Esophagus squamous epithelium (tissue), 5 donors: ENCODE measurements around the gene ITPR3. TPM values are rescaled to one million over a fixed set of nuclear protein-coding genes. Genes with fewer than 3 reads are reported as not detected.

Experiments used
- DNase-seq: peaks from one replicate; lab custom pipeline; 2025; lab: John Stamatoyannopoulos, UW
- H3K27ac ChIP-seq, 4 donors: fragments of 200-600 bp; sonication (generic); one replicate each; pipeline ENCODE4 v1.5.1; 2016 to 2019; ENCODE audit warnings: mild to moderate bottlenecking in 1 of 4
- H3K27me3 ChIP-seq, 4 donors: fragments of 200-600 bp; sonication (generic); 1 replicate in 3 of 4; 2 replicates in 1 of 4; pipeline versions ENCODE4 v1.5.1 to v1.6.0; 2017 to 2021; ENCODE audit warnings: antibody characterized with exemption in 1 of 4
- H3K36me3 ChIP-seq, 3 donors: fragments of 200-600 bp; sonication (generic); one replicate each; pipeline ENCODE4 v1.5.1; 2016 to 2019
- H3K4me1 ChIP-seq, 3 donors: fragments of 200-600 bp; sonication (generic); one replicate each; pipeline ENCODE4 v1.5.1; 2017 to 2019
- H3K4me3 ChIP-seq, 4 donors: fragments of 200-600 bp; sonication (generic); 1 replicate in 3 of 4; 2 replicates in 1 of 4; pipeline ENCODE4 v1.5.1; 2016 to 2019; ENCODE audit warnings: mild to moderate bottlenecking in 2 of 4, moderate library complexity in 1 of 4
- H3K9me3 ChIP-seq, 3 donors: fragments of 200-600 bp; sonication (generic); one replicate each; pipeline ENCODE4 v1.5.1; 2016 to 2019
- CTCF ChIP-seq, 6 experiments: fragments of 450-650 bp in 4 of 6; fragments of 200-600 bp in 2 of 6; sonication (generic) in 2 of 6; IDR thresholded peaks; one replicate each; pipeline ENCODE4 v1.5.1; 2016 to 2019; ENCODE audit warnings: antibody characterized with exemption in 6 of 6, mild to moderate bottlenecking in 4 of 6, moderate library complexity in 4 of 6
- POLR2A ChIP-seq, 4 donors: fragments of 450-650 bp; IDR thresholded peaks; one replicate each; pipeline ENCODE4 v1.6.1; 2017; ENCODE audit warnings: antibody characterized with exemption in 4 of 4, mild to moderate bottlenecking in 4 of 4, moderate library complexity in 3 of 4
- WGBS, 2 donors: methylation state at CpG; one replicate each; pipeline ENCODE4 v1.1.5; 2018; 5-methylcytosine and 5-hydroxymethylcytosine counted together
- intact Hi-C: fragments of 100-400 bp; cut with DNase I; formaldehyde crosslinking; loops from one replicate; pipeline ENCODE4 v1.15.0; 2022
- small RNA-seq, 4 donors: library from RNA; depleted of rRNA; stranded (forward); fragments of <200 nt; gene quantifications; one replicate each; pipeline ENCODE3, GENCODE V24; 2016
- total RNA-seq, 4 donors: library from RNA; depleted of rRNA; stranded (reverse); fragments of >200 nt; gene quantifications; one replicate each; pipeline ENCODE4 v1.1.0, GENCODE V29; 2016
- donor health status: DM: yes; HTN: yes; CAD: no.

Gene ITPR3
- total RNA-seq, 4 donors from 2014 or later: 21.8 to 39.2 (median 35.3) TPM

GRCh38 chr6:33745548-33745947 lies 124.4 kb downstream of the ITPR3 start:
- Histone ChIP-seq H3K36me3 (no peaks in the 10 kb centered on the region), H3K27ac (peak overlapping the region; percentile 64 to 91 (median 82)), H3K4me1 (peaks cover 0 to 29% (median 15%) of the 10 kb centered on the region in 3 donors), H3K4me3 (peak overlapping the region; percentile 12 to 58 (median 34)), H3K9me3 (no peaks in the 10 kb centered on the region), H3K27me3 (peaks cover 0 to 39% (median 0%) of the 10 kb centered on the region in 4 donors)
- 70 to 82% methylated on average over 6 to 7 of the region's 7 CpGs for WGBS, 2 donors
- TF ChIP-seq CTCF (IDR thresholded peaks at IDR 0.05) (no peak), POLR2A (IDR thresholded peaks at IDR 0.05) (no peak)
- intact Hi-C loops: no loop called here
- DNase-seq: no peak

Small RNA genes within 50 kb of the gene (small RNA-seq; reads per million reads assigned to genes)
- gene MIR3934: 0 reads per million in 4 donors

Other genes starting within 250 kb of the ITPR3 start
- 10 to 100 TPM in 2 of 4 donors, 1 to 10 TPM in 2; 9.6 to 38.9 (median 11.2) TPM for gene KIFC1, start 229.5 kb upstream of the ITPR3 start, total RNA-seq
- 10 to 100 TPM in 3 of 4 donors, 1 to 10 TPM in 1; 8.1 to 48.6 (median 17.3) TPM for gene PHF1, start 210.3 kb upstream of the ITPR3 start, total RNA-seq
- gene CUTA, start 203.2 kb upstream of the ITPR3 start, total RNA-seq: 10 to 100 TPM; 46.0 to 93.1 (median 69.4) TPM
- gene SYNGAP1, start 201.3 kb upstream of the ITPR3 start, total RNA-seq: 1 to 10 TPM; 3.3 to 8.6 (median 4.1) TPM
- 1 to 10 TPM; 2.8 to 4.8 (median 3.3) TPM for gene ZBTB9, start 166.7 kb upstream of the ITPR3 start, total RNA-seq
- 10 to 100 TPM; 14.3 to 26.2 (median 20.0) TPM for gene BAK1, start 41.0 kb upstream of the ITPR3 start, total RNA-seq
- gene UQCC2, start 90.4 kb downstream of the ITPR3 start, total RNA-seq: 10 to 100 TPM in 3 of 4 donors, 1 to 10 TPM in 1; 7.8 to 36.8 (median 13.7) TPM
- 1 to 10 TPM in 2 of 4 donors, under 1 TPM in 1, not detected in 1; 0.75 to 5.5 (median 1.7) TPM for gene IP6K3, start 125.6 kb downstream of the ITPR3 start, total RNA-seq
- gene LEMD2, start 167.8 kb downstream of the ITPR3 start, total RNA-seq: 10 to 100 TPM; 37.7 to 47.2 (median 42.3) TPM
- gene MLN, start 182.7 kb downstream of the ITPR3 start, total RNA-seq: not detected